ENCODE data around the gene ATXN7L2.

Gene ATXN7L2

GRCh38 chr1:109482242-109482641, 1.5 kb upstream of the ATXN7L2 start:
- ChIA-PET POLR2A (interaction anchor here (0.7 kb wide), 1 partner anchor 12 kb away, joined by 3 read pairs; the partner anchor contains the start of gene CYB561D1), CTCF (interaction anchor here (0.8 to 5.5 kb wide), 5 partner anchors 10 to 218 kb away, joined by 3 to 39 read pairs (median 3); partner anchors contain the start of gene CYB561D1)
- Histone ChIP-seq H3K4me1 (ENCODE audit: control insufficient read depth, insufficient read depth, low read length) (no peaks in the 10 kb centered on the region), H3K9me3 (ENCODE audit: control insufficient read depth, insufficient read depth, low read depth, low read length) (no peaks in the 10 kb centered on the region), H3K36me3 (ENCODE audit: control insufficient read depth in 2 of 2, insufficient read depth in 1 of 2, low read length in 2 of 2) (peaks cover 0 to 9% of the 10 kb centered on the region in 2 experiments; a peak in 1 of 3 replicates), H3K4me3 (ENCODE audit: low read depth, low read length) (no peak overlapping the region), H3K27ac (ENCODE audit: extremely low read depth, low read depth, low read length) (no peak overlapping the region)
- TF ChIP-seq PRDM6 (tag by site-specific recombination; IDR thresholded peaks at IDR 0.05): no peak
- no peak for TF ChIP-seq ATF2 (tag by site-specific recombination; IDR thresholded peaks at IDR 0.05; ENCODE audit: low read depth)
- TF ChIP-seq ZNF140 (tag by site-specific recombination; IDR thresholded peaks at IDR 0.05): no peak
- no peak for TF ChIP-seq ZNF394 (tag by site-specific recombination; IDR thresholded peaks at IDR 0.05; ENCODE audit: borderline replicate concordance)
- TF ChIP-seq ZNF501 (tag by site-specific recombination; IDR thresholded peaks at IDR 0.05): no peak

GRCh38 chr1:109482791-109483671, 674 bp upstream of the ATXN7L2 start:
- ChIA-PET POLR2A (interaction anchor here (0.6 to 1.6 kb wide), 14 partner anchors 9 to 539 kb away, joined by 3 to 8 read pairs (median 4); partner anchors contain the start of genes CYB561D1, GNAI3, PSMA5 and WDR47), CTCF (interaction anchor here (0.8 to 5.5 kb wide), 7 partner anchors 10 to 219 kb away, joined by 3 to 39 read pairs (median 4); partner anchors contain the start of gene CYB561D1)
- no peaks in the 10 kb centered on the region for H3K9me3 ChIP-seq (ENCODE audit: control insufficient read depth, insufficient read depth, low read depth, low read length)
- H3K4me3 ChIP-seq (ENCODE audit: low read depth, low read length): peak overlapping the region; percentile 47
- no peak overlapping the region for H3K27ac ChIP-seq (ENCODE audit: extremely low read depth, low read depth, low read length)
- H3K36me3 ChIP-seq (ENCODE audit: control insufficient read depth in 2 of 2, insufficient read depth in 1 of 2, low read length in 2 of 2): peaks cover 0 to 17% of the 10 kb centered on the region in 2 experiments; a peak in 1 of 3 replicates
- no peaks in the 10 kb centered on the region for H3K4me1 ChIP-seq (ENCODE audit: control insufficient read depth, insufficient read depth, low read length)
- TF ChIP-seq ZNF549 (tag by site-specific recombination; IDR thresholded peaks at IDR 0.05): no peak
- TF ChIP-seq ZNF366 (tag by site-specific recombination; conservative IDR thresholded peaks at IDR 0.05): 0 out of 2 replicates have a peak, but pooled peaks have one; percentile 11
- no peak for TF ChIP-seq ZNF133 (tag by site-specific recombination; IDR thresholded peaks at IDR 0.05)
- 0 out of 2 replicates have a peak, but pooled peaks have one; percentile 11 for TF ChIP-seq ZBTB44 (tag by site-specific recombination; IDR thresholded peaks at IDR 0.05)
- peak; percentile 34; the same call in 1 of the 2 replicates for TF ChIP-seq ZNF76 (tag by site-specific recombination; IDR thresholded peaks at IDR 0.05; ENCODE audit: borderline replicate concordance, low read depth)
- peak; percentile 10; the same call in 1 of the 2 replicates for TF ChIP-seq SP3 (tag by site-specific recombination; IDR thresholded peaks at IDR 0.05)
- peak; percentile 46 for TF ChIP-seq ZBTB17 (tag by site-specific recombination; IDR thresholded peaks at IDR 0.05)
- peak; percentile 11 for TF ChIP-seq ZNF335 (tag by site-specific recombination; conservative IDR thresholded peaks at IDR 0.05)
- TF ChIP-seq EGR2 (tag by site-specific recombination; IDR thresholded peaks at IDR 0.05; ENCODE audit: low read depth): peak; percentile 97
- peak; percentile 70 for TF ChIP-seq ZNF341 (tag by site-specific recombination; IDR thresholded peaks at IDR 0.05; ENCODE audit: low read depth)
- 0 out of 2 replicates have a peak, but pooled peaks have one; percentile 18 for TF ChIP-seq KLF17 (tag by site-specific recombination; IDR thresholded peaks at IDR 0.05)
- TF ChIP-seq KLF9 (tag by site-specific recombination; IDR thresholded peaks at IDR 0.05; ENCODE audit: low read depth): peak; percentile 27
- peak; percentile 37; the same call in 1 of the 2 replicates for TF ChIP-seq GLIS2 (tag by site-specific recombination; IDR thresholded peaks at IDR 0.05)
- TF ChIP-seq GLIS1 (tag by site-specific recombination; IDR thresholded peaks at IDR 0.05): peak; percentile 48
- TF ChIP-seq ZNF398 (tag by site-specific recombination; IDR thresholded peaks at IDR 0.05): peak; percentile 67
- TF ChIP-seq ZFHX2 (tag by site-specific recombination; conservative IDR thresholded peaks at IDR 0.05): peak; percentile 98
- TF ChIP-seq ZBTB6 (tag by site-specific recombination; IDR thresholded peaks at IDR 0.05): no peak
